Smooth muscle cell (in vitro differentiated cells): Measurements from ENCODE around the gene CBX4. TPM values are rescaled to one million over a fixed set of nuclear protein-coding genes. Genes with fewer than 3 reads are reported as not detected.

Experiments used
- DNase-seq: peaks from one replicate; lab custom pipeline; 2025; ENCODE audit not compliant: unreplicated experiment; lab: John Stamatoyannopoulos, UW
- H2AFZ ChIP-seq: fragments of 200-600 bp; sonication (generic); 2 replicates; pipeline ENCODE4 v1.6.0; 2016; ENCODE audit warnings: antibody characterized with exemption, low read depth, mild to moderate bottlenecking
- H3F3A ChIP-seq: fragments of 200-600 bp; sonication (generic); 2 replicates; pipeline ENCODE4 v1.6.0; 2017; ENCODE audit warnings: antibody characterized with exemption, low read depth
- H3K27ac ChIP-seq: fragments of 200-600 bp; sonication (generic); 2 replicates; pipeline ENCODE4 v1.5.1; 2016; ENCODE audit warnings: low read depth, mild to moderate bottlenecking
- H3K27me3 ChIP-seq: fragments of 200-600 bp; sonication (generic); 2 replicates; pipeline ENCODE4 v1.6.1; 2016; ENCODE audit warnings: low read depth, mild to moderate bottlenecking
- H3K36me3 ChIP-seq: fragments of 200-600 bp; sonication (generic); 2 replicates; pipeline ENCODE4 v1.5.1; 2016; ENCODE audit warnings: low read depth
- H3K4me1 ChIP-seq: fragments of 200-600 bp; sonication (generic); 2 replicates; pipeline ENCODE4 v1.5.1; 2016; ENCODE audit warnings: low read depth
- H3K4me2 ChIP-seq: fragments of 200-600 bp; sonication (generic); 2 replicates; pipeline ENCODE4 v1.6.0; 2016; ENCODE audit warnings: mild to moderate bottlenecking
- H3K4me3 ChIP-seq: fragments of 200-600 bp; sonication (generic); 2 replicates; pipeline ENCODE4 v1.5.1; 2016; ENCODE audit warnings: mild to moderate bottlenecking
- H3K79me2 ChIP-seq: fragments of 200-600 bp; sonication (generic); 2 replicates; pipeline ENCODE4 v1.6.0; 2016; ENCODE audit warnings: low read depth, mild to moderate bottlenecking
- H3K9ac ChIP-seq: fragments of 200-600 bp; sonication (generic); 2 replicates; pipeline ENCODE4 v1.6.0; 2016; ENCODE audit warnings: low read depth
- H3K9me3 ChIP-seq: fragments of 200-600 bp; sonication (generic); replicated peaks from 2 replicates; pipeline ENCODE4 v1.5.1; 2016; ENCODE audit warnings: low read depth
- H4K20me1 ChIP-seq: fragments of 200-600 bp; sonication (generic); 2 replicates; pipeline ENCODE4 v1.6.0; 2016; ENCODE audit warnings: low read depth
- WGBS: methylation state at CpG from one replicate; pipeline ENCODE4 v1.1.7; 2016; ENCODE audit warnings: low lambda C conversion rate; 5-methylcytosine and 5-hydroxymethylcytosine counted together
- polyA plus RNA-seq: library from polyadenylated mRNA; unstranded; fragments of >200 nt; fragmentation: Nextera tagmentation; extraction: Ambion mirVana; gene quantifications from 2 replicates; pipeline ENCODE4 v1.2.1, GENCODE V29; 2016
- total RNA-seq: library from RNA; depleted of rRNA; stranded (reverse); fragments of >200 nt; gene quantifications from 2 replicates; pipeline ENCODE4 v1.2.3, GENCODE V29; 2014
- TF ChIP-seq, protein P1 (sequence below): fragments of 200-600 bp; sonication (generic); IDR thresholded peaks from 2 replicates; pipeline ENCODE4 v1.5.1; 2017; ENCODE audit warnings: borderline replicate concordance, mild to moderate bottlenecking, antibody characterized with exemption; ENCODE audit not compliant: insufficient read depth, poor library complexity, severe bottlenecking

Gene CBX4
- total and polyA plus RNA-seq, 2 experiments from 2014 or later: 17.4 to 44.6 TPM

DNA sequence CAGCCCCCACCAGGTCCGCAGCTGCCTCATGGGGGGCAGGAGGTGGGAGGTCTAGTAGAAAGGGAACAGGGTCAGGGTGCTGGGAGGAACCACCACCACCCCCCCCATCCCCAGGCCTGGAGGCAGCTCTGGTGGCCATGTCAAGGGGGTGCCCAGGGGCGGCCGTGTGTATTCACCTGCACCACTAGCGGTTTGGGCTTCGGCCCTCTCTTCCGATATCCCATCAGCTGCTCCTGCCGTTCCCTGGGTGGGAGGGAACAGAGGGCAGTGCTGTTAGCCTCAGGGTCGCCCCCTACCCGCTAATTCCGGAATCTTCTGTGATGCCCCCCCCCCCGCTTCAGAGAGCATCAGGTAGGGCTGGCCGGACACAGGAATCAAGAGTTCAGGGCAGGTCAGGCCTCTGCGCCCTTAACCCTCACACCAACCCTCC is 3.8 kb downstream of the CBX4 start:
- H3F3A ChIP-seq: peaks cover 8% of the 10 kb centered on the region
- no peak for DNase-seq
- peaks cover 11% of the 10 kb centered on the region for H3K27me3 ChIP-seq
- H3K4me3 ChIP-seq: no peak overlapping the region
- whole genome bisulfite sequencing: 55% methylated on average over 10 of the region's 13 CpGs
- H3K4me2 ChIP-seq: peak overlapping the region; percentile 97
- H2AFZ ChIP-seq: no peak overlapping the region
- H3K9ac ChIP-seq: no peak overlapping the region
- peaks cover 64% of the 10 kb centered on the region for H4K20me1 ChIP-seq
- TF ChIP-seq, protein P1, sequence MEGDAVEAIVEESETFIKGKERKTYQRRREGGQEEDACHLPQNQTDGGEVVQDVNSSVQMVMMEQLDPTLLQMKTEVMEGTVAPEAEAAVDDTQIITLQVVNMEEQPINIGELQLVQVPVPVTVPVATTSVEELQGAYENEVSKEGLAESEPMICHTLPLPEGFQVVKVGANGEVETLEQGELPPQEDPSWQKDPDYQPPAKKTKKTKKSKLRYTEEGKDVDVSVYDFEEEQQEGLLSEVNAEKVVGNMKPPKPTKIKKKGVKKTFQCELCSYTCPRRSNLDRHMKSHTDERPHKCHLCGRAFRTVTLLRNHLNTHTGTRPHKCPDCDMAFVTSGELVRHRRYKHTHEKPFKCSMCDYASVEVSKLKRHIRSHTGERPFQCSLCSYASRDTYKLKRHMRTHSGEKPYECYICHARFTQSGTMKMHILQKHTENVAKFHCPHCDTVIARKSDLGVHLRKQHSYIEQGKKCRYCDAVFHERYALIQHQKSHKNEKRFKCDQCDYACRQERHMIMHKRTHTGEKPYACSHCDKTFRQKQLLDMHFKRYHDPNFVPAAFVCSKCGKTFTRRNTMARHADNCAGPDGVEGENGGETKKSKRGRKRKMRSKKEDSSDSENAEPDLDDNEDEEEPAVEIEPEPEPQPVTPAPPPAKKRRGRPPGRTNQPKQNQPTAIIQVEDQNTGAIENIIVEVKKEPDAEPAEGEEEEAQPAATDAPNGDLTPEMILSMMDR: no peak
- peaks cover 51% of the 10 kb centered on the region for H3K4me1 ChIP-seq
- peaks cover 26% of the 10 kb centered on the region for H3K79me2 ChIP-seq
- H3K9me3 ChIP-seq: no peaks in the 10 kb centered on the region
- H3K27ac ChIP-seq: no peak overlapping the region
- no peaks in the 10 kb centered on the region for H3K36me3 ChIP-seq

DNA sequence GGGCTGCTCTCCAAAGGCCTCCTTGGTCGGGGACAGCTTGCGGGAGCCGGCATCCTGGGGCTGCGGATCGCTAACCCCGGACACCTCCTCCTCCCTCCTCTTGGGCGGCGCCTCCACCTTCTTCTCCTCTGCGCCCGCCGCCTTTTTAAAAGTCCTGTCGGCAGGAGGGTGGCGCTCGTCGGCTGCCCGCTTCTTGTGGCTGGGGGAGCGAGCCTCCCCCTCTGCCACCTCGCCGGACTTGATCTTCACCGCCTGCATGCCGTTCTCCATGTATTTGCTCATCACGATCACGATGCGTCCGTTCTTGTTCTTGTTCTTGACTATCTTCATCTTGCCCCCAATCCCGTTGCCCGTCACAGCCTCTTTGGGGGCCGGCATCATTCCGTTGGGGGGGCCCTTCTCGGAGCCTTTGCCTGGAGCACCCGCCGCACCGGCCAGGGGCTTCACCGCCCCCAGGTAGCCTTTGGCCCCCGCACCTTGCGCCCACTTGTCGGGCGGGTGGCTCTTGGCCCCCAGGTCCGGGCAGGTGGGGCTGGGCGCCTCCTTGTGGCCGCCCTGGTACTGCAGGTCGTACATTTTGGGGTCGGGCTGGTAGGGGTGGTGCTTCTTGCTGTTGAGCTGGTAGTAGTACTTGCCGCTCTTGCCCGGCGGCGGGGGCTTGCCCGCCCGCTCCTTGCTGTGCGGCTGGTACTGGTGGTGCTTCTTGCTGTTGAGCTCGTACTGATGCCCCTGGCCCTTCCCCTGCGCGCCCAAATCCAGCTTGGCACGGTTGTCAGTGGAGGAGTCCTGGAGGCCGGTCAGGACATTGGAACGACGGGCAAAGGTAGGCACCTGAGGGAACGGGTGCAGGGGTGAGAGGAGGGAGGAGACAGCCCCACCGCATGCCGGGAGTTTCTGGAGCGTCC is 4.4 kb downstream of the CBX4 start:
- Histone ChIP-seq H3F3A (peaks cover 10% of the 10 kb centered on the region), H3K9me3 (no peaks in the 10 kb centered on the region), H3K36me3 (no peaks in the 10 kb centered on the region), H3K27me3 (peaks cover 5% of the 10 kb centered on the region), H3K4me3 (no peak overlapping the region), H3K4me2 (no peak overlapping the region), H2AFZ (no peak overlapping the region), H3K27ac (no peak overlapping the region), H3K79me2 (peaks cover 26% of the 10 kb centered on the region), H4K20me1 (peaks cover 64% of the 10 kb centered on the region), H3K9ac (no peak overlapping the region), H3K4me1 (peaks cover 51% of the 10 kb centered on the region)
- TF ChIP-seq, protein P1: peak; percentile 90
- DNase-seq: peak; percentile 11
- WGBS: 52% methylated on average over 53 of the region's 61 CpGs

DNA sequence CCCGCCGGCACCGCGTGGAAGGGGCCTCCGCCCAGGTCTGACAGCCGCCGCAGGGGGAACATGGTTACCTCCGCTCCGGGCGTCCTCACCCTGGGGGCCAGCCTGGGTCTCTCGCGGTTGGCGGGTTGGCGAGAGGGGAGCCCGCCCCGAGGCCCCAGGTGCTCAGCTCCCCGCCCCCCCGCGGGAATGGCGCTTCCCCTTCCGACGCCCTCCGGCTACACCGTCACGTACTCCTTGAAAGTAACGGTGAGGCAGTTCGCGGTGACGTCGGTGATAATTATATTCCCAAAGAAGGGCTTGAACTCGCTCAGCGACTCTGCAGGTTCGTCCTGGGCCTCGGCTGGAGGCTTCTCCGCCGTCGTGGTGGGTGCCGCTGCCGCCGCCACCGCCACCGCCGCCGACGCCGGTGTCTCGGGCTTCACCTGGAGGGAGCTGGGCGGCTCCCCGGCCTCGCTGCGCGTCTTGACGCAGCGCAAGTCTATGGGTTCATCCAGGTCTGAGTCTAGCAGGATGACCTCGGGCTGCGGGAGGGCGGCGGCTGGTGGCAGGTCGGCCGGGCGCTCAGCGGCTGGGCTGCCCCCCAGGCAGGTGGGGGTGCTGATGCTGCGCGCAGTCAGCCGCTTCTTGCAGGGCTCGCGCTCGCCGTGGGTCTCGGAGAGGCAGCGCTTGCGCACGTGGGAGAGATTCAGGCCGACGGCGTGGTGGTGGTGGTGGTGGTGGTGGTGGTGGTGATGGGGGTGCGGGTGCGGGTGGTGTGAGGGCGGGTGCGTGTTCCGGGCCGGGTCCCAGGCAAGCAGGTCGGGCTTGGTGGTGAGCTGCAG is 5.3 kb downstream of the CBX4 start:
- Histone ChIP-seq H3K4me2 (peak overlapping the region; percentile 84), H3K4me1 (peaks cover 51% of the 10 kb centered on the region), H4K20me1 (peaks cover 64% of the 10 kb centered on the region), H3K27ac (no peak overlapping the region), H3K27me3 (peaks cover 5% of the 10 kb centered on the region), H2AFZ (no peak overlapping the region), H3K36me3 (no peaks in the 10 kb centered on the region), H3K9me3 (no peaks in the 10 kb centered on the region), H3F3A (peaks cover 10% of the 10 kb centered on the region), H3K4me3 (no peak overlapping the region), H3K9ac (no peak overlapping the region), H3K79me2 (peaks cover 26% of the 10 kb centered on the region)
- 48% methylated on average over 67 of the region's 83 CpGs for WGBS
- TF ChIP-seq, protein P1: no peak
- DNase-seq: no peak
